Adrenal gland (tissue), 5 donors: ENCODE results near the gene TMEM201.

ENCODE experiments used
- POLR2A ChIP-seq, 2 donors: fragments of 450-650 bp; IDR thresholded peaks; one replicate each; pipeline ENCODE4 v1.6.1; 2017; ENCODE audit warnings: antibody characterized with exemption in 2 of 2, mild to moderate bottlenecking in 2 of 2, moderate library complexity in 1 of 2
- TF ChIP-seq, protein P1 (sequence below), 6 experiments: fragments of 450-650 bp in 4 of 6; fragments of 200-600 bp in 2 of 6; sonication (generic) in 1 of 6; IDR thresholded peaks; 1 replicate in 5 of 6; 2 replicates in 1 of 6; pipeline versions ENCODE4 v1.5.1 to v1.8.0; 2016 to 2021; ENCODE audit warnings: antibody characterized with exemption in 6 of 6, mild to moderate bottlenecking in 2 of 6, moderate library complexity in 1 of 6
- donor health status: DM: no; HTN: no; CAD: no.

DNA sequence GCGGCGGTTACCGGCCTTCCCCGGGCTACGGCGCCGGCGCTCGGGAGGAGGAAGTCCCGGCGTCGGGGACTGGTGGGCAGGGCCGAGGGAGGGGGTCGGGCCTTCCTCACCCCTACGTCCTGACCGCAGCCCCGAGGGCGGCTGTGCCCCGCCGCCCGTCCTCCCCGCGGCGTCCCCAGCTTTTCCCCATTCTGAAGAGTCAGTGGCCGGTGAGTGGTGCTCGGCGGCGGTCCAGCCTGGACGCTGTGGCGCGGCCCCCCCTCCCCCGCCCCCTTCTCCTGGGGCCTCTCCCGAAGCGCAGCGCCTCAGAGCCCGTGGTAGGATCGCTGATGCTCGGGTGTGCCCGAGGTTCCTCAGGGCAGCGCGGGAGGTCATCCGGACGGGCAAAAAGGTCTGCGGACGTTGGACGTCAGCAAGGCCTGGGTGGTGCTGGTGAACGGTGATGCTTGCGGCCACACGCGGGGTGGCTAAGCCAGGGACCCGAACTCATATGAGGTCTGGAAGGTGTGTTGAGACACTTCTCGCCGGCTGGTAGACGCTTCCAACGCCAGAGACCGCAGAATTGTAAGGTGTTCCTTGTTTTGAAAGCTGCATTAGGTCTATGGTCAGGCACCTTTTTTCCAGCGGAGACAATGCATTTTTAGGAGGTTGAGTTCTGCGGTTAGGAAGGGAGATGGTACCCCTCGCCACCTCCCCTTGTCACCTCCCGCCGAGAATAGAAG is 48.7 kb upstream of the TMEM201 start:
- TF ChIP-seq, protein P1, sequence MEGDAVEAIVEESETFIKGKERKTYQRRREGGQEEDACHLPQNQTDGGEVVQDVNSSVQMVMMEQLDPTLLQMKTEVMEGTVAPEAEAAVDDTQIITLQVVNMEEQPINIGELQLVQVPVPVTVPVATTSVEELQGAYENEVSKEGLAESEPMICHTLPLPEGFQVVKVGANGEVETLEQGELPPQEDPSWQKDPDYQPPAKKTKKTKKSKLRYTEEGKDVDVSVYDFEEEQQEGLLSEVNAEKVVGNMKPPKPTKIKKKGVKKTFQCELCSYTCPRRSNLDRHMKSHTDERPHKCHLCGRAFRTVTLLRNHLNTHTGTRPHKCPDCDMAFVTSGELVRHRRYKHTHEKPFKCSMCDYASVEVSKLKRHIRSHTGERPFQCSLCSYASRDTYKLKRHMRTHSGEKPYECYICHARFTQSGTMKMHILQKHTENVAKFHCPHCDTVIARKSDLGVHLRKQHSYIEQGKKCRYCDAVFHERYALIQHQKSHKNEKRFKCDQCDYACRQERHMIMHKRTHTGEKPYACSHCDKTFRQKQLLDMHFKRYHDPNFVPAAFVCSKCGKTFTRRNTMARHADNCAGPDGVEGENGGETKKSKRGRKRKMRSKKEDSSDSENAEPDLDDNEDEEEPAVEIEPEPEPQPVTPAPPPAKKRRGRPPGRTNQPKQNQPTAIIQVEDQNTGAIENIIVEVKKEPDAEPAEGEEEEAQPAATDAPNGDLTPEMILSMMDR (IDR thresholded peaks at IDR 0.05) = no peak
- TF ChIP-seq POLR2A (IDR thresholded peaks at IDR 0.05) = no peak
